HG02943 (cell line): ENCODE data around the gene STRAP.
"Not testable (repeated sequence)": the region's sequence is repeated elsewhere in the genome, so short reads cannot be mapped to it uniquely, and the experiment has no call there.

Source experiments
- ATAC-seq: cut with Tn5 transposase; IDR thresholded peaks from one replicate; pipeline ENCODE4 v1.9.1; 2021; ENCODE audit warnings: mild to moderate bottlenecking, low read depth, moderate library complexity; ENCODE audit not compliant: unreplicated experiment

The STRAP gene

GRCh38 chr12:15863984-15864383 is 18.2 kb upstream of the STRAP start:
- ATAC-seq, result peak; percentile 77

DNA sequence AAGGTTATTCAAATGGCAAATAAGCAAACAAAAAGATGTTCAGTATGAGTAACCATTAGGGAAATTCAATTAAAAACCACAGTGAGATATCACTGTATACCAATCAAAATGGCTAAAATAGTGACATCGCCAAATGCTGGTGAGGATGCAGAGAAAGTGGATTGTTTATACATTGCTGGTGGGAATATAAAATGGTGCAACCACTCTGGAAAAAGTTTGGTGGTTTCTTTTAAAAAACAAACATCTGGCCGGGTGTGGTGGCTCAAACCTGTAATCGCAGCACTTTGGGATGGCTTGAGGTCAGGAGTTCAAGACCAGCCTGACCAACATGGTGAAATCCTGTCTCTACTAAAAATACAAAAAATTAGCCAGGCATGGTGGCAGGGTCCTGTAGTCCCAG is 14.0 kb upstream of the STRAP start:
- no peak for ATAC-seq

DNA sequence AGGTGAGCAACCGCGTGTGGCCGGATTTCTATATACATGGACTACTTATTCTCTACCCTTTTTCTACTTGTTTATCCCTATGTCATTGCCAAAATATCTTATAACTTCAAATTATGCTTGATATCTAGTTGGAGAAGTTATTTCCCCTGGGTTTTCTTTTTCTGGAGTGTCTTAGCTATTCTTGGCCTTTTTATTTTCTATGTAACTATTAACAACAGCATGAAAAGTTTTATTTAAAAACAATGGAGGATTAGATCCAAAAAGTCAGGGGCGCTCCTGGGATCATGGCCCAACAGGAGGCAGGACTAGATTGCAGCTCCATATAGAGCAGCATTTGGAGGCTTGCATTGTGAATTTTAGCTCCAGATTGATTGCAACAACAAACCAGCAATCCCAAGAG is 8.6 kb upstream of the STRAP start:
- ATAC-seq, result no peak

DNA sequence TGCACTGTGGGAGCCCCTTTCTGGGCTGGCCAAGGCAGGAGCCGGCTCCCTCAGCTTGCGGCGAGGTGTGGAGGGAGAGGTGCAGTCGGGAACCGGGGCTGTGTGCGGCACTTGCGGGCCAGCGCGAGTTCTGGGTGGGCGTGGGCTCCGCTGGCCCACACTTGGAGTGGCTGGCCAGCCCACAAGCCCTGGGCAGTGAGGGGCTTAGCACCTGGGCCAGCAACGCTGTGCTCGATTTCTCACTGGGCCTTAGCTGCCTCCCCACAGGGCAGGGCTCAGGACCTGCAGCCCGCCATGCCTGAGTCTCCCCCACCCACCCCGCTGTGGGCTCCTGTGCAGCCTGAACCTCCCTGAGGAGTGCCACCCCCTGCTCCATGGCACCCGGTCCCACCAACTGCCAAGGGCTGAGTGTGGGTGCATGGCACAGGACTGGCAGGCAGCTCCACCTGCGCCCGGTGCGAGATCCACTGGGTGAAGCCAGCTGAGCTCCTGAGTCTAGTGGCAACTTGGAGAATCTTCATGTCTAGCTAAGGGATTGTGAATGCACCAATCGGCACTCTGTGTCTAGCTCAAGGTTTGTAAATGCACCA is 7.5 kb upstream of the STRAP start:
- not testable (repeated sequence) for ATAC-seq

GRCh38 chr12:15875863-15876262 is 6.3 kb upstream of the STRAP start:
- ATAC-seq, result no peak

DNA sequence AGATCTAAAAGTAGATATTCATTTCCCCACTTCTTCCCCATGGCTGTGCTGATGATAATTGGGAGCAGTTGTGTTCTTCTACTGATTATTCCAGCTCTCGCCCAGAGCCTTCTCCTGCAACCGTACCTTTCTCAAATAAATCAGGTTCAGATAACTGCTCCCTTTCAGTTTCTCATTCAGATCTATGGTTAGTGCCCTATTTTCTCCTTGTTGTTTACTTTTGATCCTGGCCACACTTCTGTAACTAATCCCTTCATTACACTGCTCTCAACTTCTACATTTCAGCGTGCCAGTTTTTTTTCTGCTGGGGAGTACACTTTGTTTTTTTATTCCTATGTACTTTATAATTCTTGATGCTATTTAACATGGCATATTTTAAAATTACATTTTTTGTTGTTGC is 2.8 kb upstream of the STRAP start:
- no peak for ATAC-seq

DNA sequence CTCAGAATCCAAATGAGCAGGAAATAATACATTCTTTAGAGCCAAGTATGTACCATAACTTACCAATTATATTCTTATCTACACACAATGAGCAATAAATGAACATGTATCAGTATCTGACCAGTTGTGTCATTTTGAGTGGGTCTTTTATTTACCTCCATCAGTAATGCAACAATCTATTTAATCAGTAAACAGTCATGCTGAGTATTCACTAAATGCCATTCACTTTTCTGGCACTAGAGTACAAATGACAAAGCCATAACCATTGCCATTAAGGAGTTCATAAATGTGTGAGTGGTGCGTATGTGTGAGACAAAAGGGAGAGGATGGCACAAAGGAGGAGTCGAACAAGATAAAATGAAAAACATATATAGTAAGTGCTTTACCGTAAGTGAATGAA is 1.5 kb upstream of the STRAP start:
- ATAC-seq, result no peak

DNA sequence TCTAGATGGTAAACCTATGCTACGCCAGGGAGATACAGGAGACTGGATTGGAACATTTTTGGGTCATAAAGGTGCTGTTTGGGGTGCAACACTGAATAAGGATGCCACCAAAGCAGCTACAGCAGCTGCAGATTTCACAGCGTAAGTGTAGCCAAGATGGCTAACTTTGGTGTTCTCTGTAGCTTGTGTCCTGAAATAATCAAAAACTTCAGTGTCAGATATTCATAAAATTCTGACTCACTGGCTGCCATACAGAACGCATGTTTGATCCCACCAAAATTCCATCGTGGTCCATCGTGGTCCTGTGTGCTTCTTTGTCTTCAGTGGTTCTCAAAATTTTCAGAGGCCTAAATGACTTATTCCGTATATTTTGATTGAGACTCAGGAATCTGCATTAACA is 1.3 kb downstream of the STRAP start:
- no peak for ATAC-seq

DNA sequence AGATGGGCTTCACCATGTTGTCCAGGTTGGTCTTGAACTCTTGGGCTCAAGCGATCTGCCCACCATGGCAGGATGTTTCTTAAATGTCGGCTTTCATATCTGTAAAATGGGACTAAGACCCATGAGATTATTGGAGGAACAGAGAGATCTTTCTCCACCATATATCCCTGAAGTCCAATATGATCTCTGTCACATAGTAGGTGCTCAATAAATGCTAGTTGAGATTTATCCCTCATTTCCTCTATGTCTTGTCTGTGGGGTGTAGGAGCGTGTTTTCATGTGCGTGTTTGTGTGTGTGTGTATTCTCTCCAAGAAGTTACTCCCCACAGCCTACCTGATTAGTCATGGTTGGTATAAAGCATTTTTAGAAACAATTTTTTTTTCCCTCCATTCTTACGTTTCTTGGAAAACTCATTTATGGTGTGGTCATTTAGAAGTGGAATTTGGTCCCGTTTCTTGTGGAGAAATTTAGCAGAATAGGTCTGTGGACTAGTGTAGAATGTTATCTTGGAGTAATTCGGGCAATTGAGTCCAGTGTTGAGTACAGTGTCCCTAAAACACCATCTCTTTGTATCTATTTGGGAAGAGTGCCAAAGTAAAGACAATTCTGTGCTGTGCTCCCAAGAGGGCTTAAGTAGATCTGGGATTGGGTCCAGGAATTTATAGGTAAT is 4.3 kb downstream of the STRAP start:
- ATAC-seq, result no peak

DNA sequence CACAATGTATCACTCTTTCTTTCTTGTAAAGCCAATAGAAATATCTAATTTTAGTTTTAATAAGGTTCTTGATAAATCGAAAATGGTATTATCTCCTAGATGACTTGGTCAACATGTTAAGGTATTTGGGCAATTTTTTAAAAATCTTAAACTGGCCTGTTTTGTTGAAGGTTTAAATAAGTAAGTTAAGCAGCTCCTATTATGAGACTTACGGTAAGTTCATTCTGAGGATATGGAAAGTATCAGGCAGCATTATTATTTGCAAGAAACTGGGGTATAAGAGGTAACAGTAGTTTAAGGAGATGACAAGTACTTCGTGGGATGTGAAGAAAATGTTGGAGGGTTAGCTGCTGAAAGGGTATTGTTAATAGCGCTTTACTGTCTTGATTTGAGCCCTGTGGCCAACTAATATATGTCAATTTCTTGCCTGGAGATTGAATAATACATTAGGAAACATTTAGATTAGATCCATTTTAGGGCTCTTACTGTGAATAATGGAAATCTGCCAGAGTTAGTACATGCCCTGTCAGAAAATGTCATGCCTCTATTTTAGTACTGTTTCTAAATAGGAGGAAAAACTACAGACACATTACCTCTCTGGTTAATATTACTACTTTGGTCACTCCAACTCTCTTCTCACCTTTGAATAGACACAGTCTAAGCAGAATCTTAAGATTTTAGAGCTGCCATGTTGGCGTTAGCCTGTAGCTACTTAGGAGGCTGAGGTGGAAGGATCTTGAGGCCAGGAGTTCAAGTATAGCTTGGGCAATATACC is 5.0 kb downstream of the STRAP start:
- ATAC-seq, result no peak

DNA sequence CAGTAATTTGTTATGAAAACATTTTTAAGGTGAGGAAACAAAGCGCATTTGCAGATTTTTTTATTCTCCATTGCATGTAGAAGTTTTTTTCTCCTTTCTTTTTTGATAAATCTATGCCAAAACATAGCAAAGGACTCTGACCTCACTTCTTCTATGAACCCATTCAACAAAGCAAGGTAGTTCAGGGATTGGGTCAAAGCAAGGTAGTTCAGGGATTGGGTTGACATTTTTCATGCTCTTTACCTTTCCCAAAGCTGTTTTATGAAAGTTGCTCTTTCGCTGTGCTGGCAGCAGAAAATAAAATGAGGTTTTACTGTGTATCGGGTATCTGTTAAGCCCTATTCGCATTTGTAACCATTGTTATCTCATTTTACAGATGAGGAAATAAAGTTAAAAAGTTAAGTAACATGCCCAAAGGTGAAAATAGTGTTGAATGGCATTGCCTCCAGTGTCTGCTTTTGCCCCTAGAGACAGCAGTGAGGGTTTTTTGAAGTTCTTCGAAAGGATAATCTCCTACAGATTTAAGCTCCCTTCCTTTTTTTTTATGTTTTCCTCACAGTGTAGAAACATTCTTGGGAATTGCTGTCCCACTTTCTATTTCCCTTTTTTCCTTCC is 10.6 kb downstream of the STRAP start:
- no peak for ATAC-seq

GRCh38 chr12:15893260-15893659 is 11.1 kb downstream of the STRAP start:
- no peak for ATAC-seq

DNA sequence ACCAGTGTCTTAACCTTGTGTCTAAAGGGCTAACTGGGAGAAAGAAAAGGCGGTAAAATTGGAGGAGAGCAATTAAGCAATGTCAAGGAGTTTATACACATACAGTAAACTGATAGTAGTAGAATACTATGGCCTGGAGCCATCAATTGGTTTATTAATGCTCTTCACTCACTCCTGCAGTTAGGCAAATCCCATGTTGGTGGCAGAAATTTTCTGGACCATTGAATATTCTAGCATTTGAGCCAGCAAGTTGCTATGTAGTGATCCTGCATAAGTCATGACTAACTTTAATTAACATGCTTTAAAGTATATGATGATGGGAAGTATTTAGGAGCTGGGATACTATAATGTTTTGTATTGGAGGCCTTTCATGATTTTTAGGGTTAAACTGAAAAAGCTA is 14.7 kb downstream of the STRAP start:
- no peak for ATAC-seq

- ATAC-seq, result no peak
Measured at GRCh38 chr12:15897433-15897832, 15.2 kb downstream of the STRAP start.

DNA sequence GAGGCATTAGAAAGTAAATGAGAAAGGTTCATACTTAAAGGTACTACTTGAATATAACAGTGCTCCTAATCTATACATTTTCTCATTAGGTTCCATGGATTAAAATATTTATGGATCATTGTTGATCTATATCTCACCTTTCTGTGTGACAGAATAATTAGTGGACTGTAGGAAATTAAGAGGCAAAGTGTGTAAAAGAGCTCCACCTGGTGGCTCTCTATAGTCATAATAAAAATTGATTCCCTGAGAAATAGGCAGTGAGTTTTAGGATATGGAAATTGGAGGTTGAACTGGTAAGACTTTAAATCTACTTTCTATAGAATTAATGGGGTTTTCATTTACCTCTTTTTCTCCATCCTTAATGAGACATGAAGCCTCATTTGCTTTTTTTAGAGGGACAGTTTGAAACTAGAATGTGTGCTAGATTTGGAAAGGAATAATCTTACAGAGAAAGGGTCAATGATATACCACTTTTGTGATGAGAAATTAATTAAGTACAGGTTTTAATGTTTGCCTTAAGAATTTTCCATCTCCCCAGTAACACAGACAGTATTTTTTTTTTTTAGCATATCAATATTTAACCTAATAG is 17.2 kb downstream of the STRAP start:
- ATAC-seq, result no peak

- no peak for ATAC-seq
Measured at GRCh38 chr12:15904378-15904920, 22.3 kb downstream of the STRAP start.

GRCh38 chr12:15910468-15910863 is 28.3 kb downstream of the STRAP start:
- ATAC-seq, result no peak

DNA sequence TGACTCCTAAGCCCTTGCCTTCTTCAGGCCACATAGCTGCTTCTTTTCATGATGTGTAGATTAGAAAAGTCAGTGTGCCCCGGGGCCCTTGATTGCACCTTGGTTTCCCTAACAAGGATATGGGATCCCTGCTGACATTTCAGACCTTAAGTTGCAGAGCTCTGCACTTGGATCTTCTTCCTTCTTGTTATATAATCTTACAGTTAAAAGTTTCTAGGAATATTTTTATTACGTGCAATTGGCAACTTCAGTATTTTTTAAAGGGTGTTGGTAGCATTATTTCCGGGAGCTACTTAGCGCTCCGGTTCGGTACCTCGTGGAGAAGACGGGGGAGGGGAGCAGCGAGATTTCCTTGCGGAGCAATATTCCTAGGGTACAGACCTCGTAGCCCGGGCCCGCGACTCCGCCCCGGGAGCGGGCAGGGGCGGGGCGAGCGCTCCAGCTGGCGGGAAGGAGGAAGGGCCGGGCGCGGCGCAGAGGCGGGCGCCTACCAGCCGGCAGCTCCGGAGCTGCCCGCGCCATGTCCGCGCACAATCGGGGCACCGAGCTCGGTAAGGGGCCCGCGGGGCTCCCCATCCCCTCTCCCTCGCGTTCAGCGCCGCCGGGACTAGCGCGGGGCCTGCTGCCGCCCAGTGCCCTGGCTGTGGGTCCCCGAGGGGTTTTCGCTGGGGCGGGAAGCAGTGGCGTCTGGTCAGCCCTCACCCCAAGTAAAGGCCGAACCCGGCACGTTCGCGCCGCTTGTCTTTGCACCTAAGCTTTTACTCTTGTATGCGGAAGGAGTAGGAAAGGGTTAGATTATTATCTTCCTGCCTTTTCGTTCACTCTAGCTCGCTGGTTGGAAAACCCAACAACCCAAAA is 28.9 kb downstream of the STRAP start, which contains the start of gene DERA:
DERA (plus strand) TSS at position 469 of the 858 bp plus-strand sequence; CDS start at position 521, 52 bp downstream.
- ATAC-seq, result peak; percentile 85

- not testable (repeated sequence) for ATAC-seq
Measured at GRCh38 chr12:15911931-15912330, 29.7 kb downstream of the STRAP start.

GRCh38 chr12:15914131-15914530 is 31.9 kb downstream of the STRAP start:
- not testable (repeated sequence) for ATAC-seq
